SK-N-SH (cell line): ENCODE data around the gene JMJD7. TPM values are rescaled to one million over a fixed set of nuclear protein-coding genes. Genes with fewer than 3 reads are reported as not detected.

Experiments
- CTCF ChIA-PET: fragments of 300-600, 350-600 bp; formaldehyde crosslinking; extraction: SDS; loops from one replicate; lab custom pipeline; 2021; lab: Yijun Ruan, JAX
- POLR2A ChIA-PET: fragments of 350-600 bp; sonication (Branson Sonifier 250); formaldehyde crosslinking; extraction: SDS; loops from one replicate; lab custom pipeline; 2020; ENCODE audit warnings: antibody characterized with exemption, inconsistent platforms; lab: Yijun Ruan, JAX
- DNase-seq: peaks from one replicate; pipeline ENCODE4 v3.0.0; 2012
- H2AFZ ChIP-seq: fragments of 200-600 bp; sonication (generic); 2 replicates; pipeline ENCODE4 v1.8.1; 2016; ENCODE audit warnings: antibody characterized with exemption, mild to moderate bottlenecking, low read depth
- H3F3A ChIP-seq: fragments of 200-600 bp; sonication (generic); replicated peaks from 2 replicates; pipeline ENCODE3; 2016; ENCODE audit warnings: antibody characterized with exemption, mild to moderate bottlenecking; ENCODE audit not compliant: insufficient read depth
- H3K27ac ChIP-seq, 2 experiments: fragments of 200-500 bp in 1 of 2; fragments of 200-600 bp in 1 of 2; sonication (Bioruptor generic) in 1 of 2; sonication (generic), shearing (Covaris generic) in 1 of 2; 2 replicates each; pipeline versions ENCODE4 v1.5.1 to v1.6.1; 2014 to 2016; ENCODE audit warnings: low read depth in 2 of 2, inconsistent platforms in 1 of 2, low read length in 1 of 2, mild to moderate bottlenecking in 1 of 2, mixed read lengths in 1 of 2
- H3K27me3 ChIP-seq: fragments of 200-600 bp; sonication (generic), shearing (Covaris generic); 2 replicates; pipeline ENCODE4 v1.6.1; 2016; ENCODE audit warnings: mixed run types; ENCODE audit not compliant: insufficient read depth
- H3K36me3 ChIP-seq, 2 experiments: fragments of 200-500 bp in 1 of 2; fragments of 200-600 bp in 1 of 2; sonication (Bioruptor generic) in 1 of 2; sonication (generic) in 1 of 2; replicated peaks in 1 of 2; 2 replicates each; pipeline versions ENCODE3 to v1.5.1; 2014 to 2016; ENCODE audit warnings: low read length in 1 of 2, mild to moderate bottlenecking in 1 of 2; ENCODE audit not compliant: insufficient read depth in 2 of 2, control insufficient read depth in 1 of 2
- H3K4me1 ChIP-seq, 2 experiments: fragments of 200-500 bp in 1 of 2; fragments of 200-600 bp in 1 of 2; sonication (Bioruptor generic) in 1 of 2; sonication (generic), shearing (Covaris generic) in 1 of 2; 2 replicates each; pipeline versions ENCODE4 v1.5.1 to v1.6.1; 2014 to 2016; ENCODE audit warnings: low read depth in 1 of 2, low read length in 1 of 2, mixed run types in 1 of 2; ENCODE audit not compliant: insufficient read depth in 2 of 2, control insufficient read depth in 1 of 2
- H3K4me2 ChIP-seq: fragments of 200-600 bp; sonication (generic), shearing (Covaris generic); 2 replicates; pipeline ENCODE4 v1.6.1; 2017; ENCODE audit warnings: mixed run types
- H3K4me3 ChIP-seq, 2 experiments: fragments of 200-500 bp in 1 of 2; fragments of 200-600 bp in 1 of 2; sonication (Bioruptor generic) in 1 of 2; sonication (generic), shearing (Covaris generic) in 1 of 2; 2 replicates each; pipeline versions ENCODE4 v1.5.1 to v1.8.1; 2014 to 2016; ENCODE audit warnings: low read depth in 2 of 2, inconsistent platforms in 1 of 2, low read length in 1 of 2, mild to moderate bottlenecking in 1 of 2, mixed read lengths in 1 of 2, moderate library complexity in 1 of 2
- H3K79me2 ChIP-seq: fragments of 200-600 bp; sonication (generic); 2 replicates; pipeline ENCODE4 v1.8.1; 2017; ENCODE audit warnings: mild to moderate bottlenecking; ENCODE audit not compliant: insufficient read depth
- H3K9ac ChIP-seq: fragments of 200-600 bp; sonication (generic); 2 replicates; pipeline ENCODE4 v1.6.1; 2017; ENCODE audit warnings: mixed run types
- H3K9me2 ChIP-seq: fragments of 200-600 bp; sonication (generic); 2 replicates; pipeline ENCODE4 v1.6.1; 2017; ENCODE audit warnings: mixed run types
- H3K9me3 ChIP-seq: fragments of 200-600 bp; sonication (generic); 2 replicates; pipeline ENCODE4 v1.6.1; 2017; ENCODE audit warnings: mixed run types, mild to moderate bottlenecking, moderate library complexity
- H4K20me1 ChIP-seq: fragments of 200-600 bp; sonication (generic); 2 replicates; pipeline ENCODE4 v1.6.1; 2017; ENCODE audit warnings: mild to moderate bottlenecking, mixed run types; ENCODE audit not compliant: insufficient read depth
- CHD2 ChIP-seq: fragments of 150-350 bp; IDR thresholded peaks from 2 replicates; pipeline ENCODE4 v1.6.1; 2018; ENCODE audit warnings: low read length; ENCODE audit not compliant: partially characterized antibody
- EP300 ChIP-seq, 2 experiments: IDR thresholded peaks; 2 replicates each; pipeline versions ENCODE4 v1.4.0 to v1.6.1; 2012; ENCODE audit warnings: borderline replicate concordance in 1 of 2, low read depth in 1 of 2, low read length in 1 of 2
- EZH2phosphoT487 ChIP-seq: fragments of 200-600 bp; sonication (generic); IDR thresholded peaks from 2 replicates; pipeline ENCODE4 v1.6.1; 2017; ENCODE audit warnings: low read depth, mixed run types, mild to moderate bottlenecking, antibody characterized with exemption, moderate library complexity, borderline replicate concordance
- FOSL2 ChIP-seq: IDR thresholded peaks from 2 replicates; pipeline ENCODE4 v1.4.0; 2012; ENCODE audit warnings: low read depth, mild to moderate bottlenecking, moderate library complexity, borderline replicate concordance
- FOXM1 ChIP-seq: IDR thresholded peaks from 2 replicates; pipeline ENCODE4 v1.4.0; 2012; ENCODE audit warnings: low read depth, mild to moderate bottlenecking
- GABPA ChIP-seq: IDR thresholded peaks from 2 replicates; pipeline ENCODE4 v1.4.0; 2012; ENCODE audit warnings: low read depth, mild to moderate bottlenecking
- IRF3 ChIP-seq: fragments of 150-350 bp; IDR thresholded peaks from 2 replicates; pipeline ENCODE4 v1.6.1; 2016; ENCODE audit warnings: mild to moderate bottlenecking, low read depth, low read length
- MEF2A ChIP-seq: IDR thresholded peaks from 2 replicates; pipeline ENCODE4 v1.4.0; 2012; ENCODE audit warnings: low read depth, borderline replicate concordance
- MXI1 ChIP-seq: IDR thresholded peaks from 2 replicates; pipeline ENCODE4 v1.6.1; 2012; ENCODE audit warnings: mild to moderate bottlenecking, low read depth, low read length, improper control_type of control experiment
- NFIC ChIP-seq: IDR thresholded peaks from 2 replicates; pipeline ENCODE4 v1.4.0; 2012; ENCODE audit warnings: borderline replicate concordance
- PBX3 ChIP-seq: IDR thresholded peaks from 2 replicates; pipeline ENCODE4; 2012
- POLR2AphosphoS5 ChIP-seq: IDR thresholded peaks from 2 replicates; pipeline ENCODE4 v1.6.1; 2012; ENCODE audit warnings: low read depth, low read length
- RAD21 ChIP-seq: IDR thresholded peaks from 2 replicates; pipeline ENCODE4 v1.6.1; 2012; ENCODE audit warnings: mild to moderate bottlenecking, low read length
- RXRA ChIP-seq: IDR thresholded peaks from 2 replicates; pipeline ENCODE4 v1.4.0; 2012; ENCODE audit warnings: low read depth, mild to moderate bottlenecking, borderline replicate concordance
- SMC3 ChIP-seq: IDR thresholded peaks from 2 replicates; pipeline ENCODE4 v1.6.1; 2012; ENCODE audit warnings: low read depth, low read length, improper control_type of control experiment
- TAF1 ChIP-seq: IDR thresholded peaks from 2 replicates; pipeline ENCODE4 v1.6.1; 2012; ENCODE audit warnings: low read depth, mild to moderate bottlenecking, low read length, moderate library complexity, borderline replicate concordance
- USF1 ChIP-seq: IDR thresholded peaks from 2 replicates; pipeline ENCODE4 v1.4.0; 2012; ENCODE audit warnings: low read depth, borderline replicate concordance
- WGBS: methylation state at CpG from one replicate; pipeline ENCODE4 v1.1.6; 2017; ENCODE audit warnings: low lambda C conversion rate; 5-methylcytosine and 5-hydroxymethylcytosine counted together
- polyA plus RNA-seq, 3 experiments: library from polyadenylated mRNA; depleted of rRNA; stranded (reverse); fragments of >200 nt; gene quantifications; 2 replicates each; pipeline ENCODE4 v1.2.3, GENCODE V29; 2012
- TF ChIP-seq, protein P1 (sequence below): IDR thresholded peaks from 2 replicates; pipeline ENCODE4 v1.4.0; 2012; ENCODE audit warnings: low read depth

JMJD7 gene
- polyA plus RNA-seq, 1 of the 3 experiments (the other 2 are of a cell fraction) = 6.5 TPM

- H3K9ac ChIP-seq = no peak overlapping the region
- DNase-seq = no peak
- ChIA-PET CTCF (interaction anchor here (0.6 to 5.1 kb wide), 5 partner anchors 11 to 247 kb away, joined by 3 to 34 read pairs (median 4); partner anchors contain the start of gene MAPKBP1), POLR2A (no interaction called here)
- H3K4me1 ChIP-seq = peaks cover 0 to 28% of the 10 kb centered on the region in 2 experiments; a peak in 2 of 4 replicates
- H3K36me3 ChIP-seq = peaks cover 0 to 10% of the 10 kb centered on the region in 2 experiments
- 86% methylated on average over 8 of the region's 8 CpGs for WGBS
- H2AFZ ChIP-seq = no peak overlapping the region
- no peaks in the 10 kb centered on the region for H4K20me1 ChIP-seq
- H3F3A ChIP-seq = peaks cover 11% of the 10 kb centered on the region
- no peak overlapping the region for H3K27ac ChIP-seq
- TF ChIP-seq RXRA (no peak), POLR2AphosphoS5 (no peak), IRF3 (no peak), FOXM1 (no peak), USF1 (no peak), MEF2A (no peak), SMC3 (no peak), GABPA (no peak), PBX3 (no peak), RAD21 (no peak), FOSL2 (no peak), EP300 (IDR thresholded peaks at IDR 0.05; ENCODE audit: borderline replicate concordance in 1 of 2, low read depth in 1 of 2, low read length in 1 of 2) (no peak)
- H3K4me3 ChIP-seq = no peak overlapping the region
- H3K9me3 ChIP-seq = no peaks in the 10 kb centered on the region
- H3K4me2 ChIP-seq = no peak overlapping the region
- no peaks in the 10 kb centered on the region for H3K9me2 ChIP-seq
- no peaks in the 10 kb centered on the region for H3K27me3 ChIP-seq
- no peaks in the 10 kb centered on the region; the same call in 1 of the 2 replicates for H3K79me2 ChIP-seq
Observed at GRCh38 chr15:41804916-41805666, 22.8 kb upstream of the JMJD7 start.

GRCh38 chr15:41805711-41806110 lies 22.2 kb upstream of the JMJD7 start:
- H3K9me3 ChIP-seq = no peaks in the 10 kb centered on the region
- H3K27me3 ChIP-seq = no peaks in the 10 kb centered on the region
- no peak overlapping the region for H3K9ac ChIP-seq
- H3K9me2 ChIP-seq = no peaks in the 10 kb centered on the region
- CTCF ChIA-PET = interaction anchor here (0.6 to 5.1 kb wide), 5 partner anchors 12 to 248 kb away, joined by 3 to 34 read pairs (median 4); partner anchors contain the start of gene MAPKBP1
- H3K4me3 ChIP-seq = no peak overlapping the region
- no peaks in the 10 kb centered on the region; the same call in 1 of the 2 replicates for H3K79me2 ChIP-seq
- no peak overlapping the region; a peak in 1 of 4 replicates for H3K27ac ChIP-seq
- TF ChIP-seq, protein P1, sequence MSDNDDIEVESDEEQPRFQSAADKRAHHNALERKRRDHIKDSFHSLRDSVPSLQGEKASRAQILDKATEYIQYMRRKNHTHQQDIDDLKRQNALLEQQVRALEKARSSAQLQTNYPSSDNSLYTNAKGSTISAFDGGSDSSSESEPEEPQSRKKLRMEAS = no peak
- TF ChIP-seq CHD2 = no peak
- TF ChIP-seq MXI1 = no peak
- TF ChIP-seq NFIC = no peak
- TF ChIP-seq TAF1 = no peak
- TF ChIP-seq EZH2phosphoT487 = no peak
- no peak for TF ChIP-seq RXRA
- no peak for TF ChIP-seq FOXM1
- no peaks in the 10 kb centered on the region for H4K20me1 ChIP-seq
- DNase-seq = no peak
- no peak overlapping the region for H3K4me2 ChIP-seq
- H2AFZ ChIP-seq = no peak overlapping the region
- peaks cover 0 to 28% of the 10 kb centered on the region in 2 experiments; a peak in 2 of 4 replicates for H3K4me1 ChIP-seq
- WGBS = 93% methylated on average over 3 of the region's 3 CpGs
- peaks cover 11% of the 10 kb centered on the region for H3F3A ChIP-seq
- peaks cover 0 to 4% of the 10 kb centered on the region in 2 experiments for H3K36me3 ChIP-seq
- POLR2A ChIA-PET = no interaction called here
